Thyroid gland (tissue), 4 donors: ENCODE measurements around the gene ODAD3. TPM values are rescaled to one million over a fixed set of nuclear protein-coding genes. Genes with fewer than 3 reads are reported as not detected.

Experiments used
- DNase-seq, 2 donors: peaks; one replicate each; pipeline ENCODE4 v3.0.0-alpha.2; 2019
- H3K27ac ChIP-seq, 3 donors: fragments of 200-600 bp; sonication (generic); 1 replicate in 2 of 3; 2 replicates in 1 of 3; pipeline ENCODE4 v1.5.1; 2016 to 2019; ENCODE audit warnings: mild to moderate bottlenecking in 1 of 3, moderate library complexity in 1 of 3
- H3K27me3 ChIP-seq: fragments of 200-600 bp; sonication (generic); one replicate; pipeline ENCODE4 v1.5.1; 2019
- H3K36me3 ChIP-seq, 2 donors: fragments of 200-600 bp; sonication (generic); one replicate each; pipeline ENCODE4 v1.5.1; 2016 to 2019
- H3K4me1 ChIP-seq, 2 donors: fragments of 200-600 bp; sonication (generic); one replicate each; pipeline ENCODE4 v1.5.1; 2017 to 2019
- H3K4me3 ChIP-seq, 3 donors: fragments of 200-600 bp; sonication (generic); replicated peaks in 1 of 3; 1 replicate in 2 of 3; 2 replicates in 1 of 3; pipeline ENCODE4 v1.5.1; 2016; ENCODE audit warnings: mild to moderate bottlenecking in 1 of 3
- H3K9me3 ChIP-seq: fragments of 200-600 bp; sonication (generic); one replicate; pipeline ENCODE4 v1.5.1; 2017
- CTCF ChIP-seq, 6 experiments: fragments of 200-600 bp in 3 of 6; fragments of 450-650 bp in 3 of 6; sonication (generic) in 3 of 6; IDR thresholded peaks; one replicate each; pipeline ENCODE4 v1.5.1; 2016 to 2019; ENCODE audit warnings: antibody characterized with exemption in 6 of 6, mild to moderate bottlenecking in 2 of 6, inconsistent platforms in 1 of 6, moderate library complexity in 1 of 6
- POLR2A ChIP-seq, 2 donors: fragments of 450-650 bp; IDR thresholded peaks; one replicate each; pipeline ENCODE4 v1.6.1; 2017; ENCODE audit warnings: antibody characterized with exemption in 2 of 2, mild to moderate bottlenecking in 2 of 2, moderate library complexity in 1 of 2
- WGBS, 2 donors: methylation state at CpG; one replicate each; pipeline ENCODE4 v1.1.5; 2017; 5-methylcytosine and 5-hydroxymethylcytosine counted together
- intact Hi-C: fragments of 100-400 bp; cut with DNase I; formaldehyde crosslinking; loops from one replicate; pipeline ENCODE4 v1.15.1; 2023
- total RNA-seq, 4 donors: library from RNA; depleted of rRNA; stranded (reverse); fragments of >200 nt; gene quantifications; one replicate each; pipeline ENCODE4 v1.2.3, GENCODE V29; 2016

Gene ODAD3
- total RNA-seq, 4 donors from 2014 or later, result 0.96 to 6.8 (median 3.8) TPM

GRCh38 chr19:11401808-11402543 is 32.9 kb downstream of the ODAD3 start:
- no peak overlapping the region for H3K27ac ChIP-seq
- TF ChIP-seq CTCF (IDR thresholded peaks at IDR 0.05), result no peak
- TF ChIP-seq POLR2A (IDR thresholded peaks at IDR 0.05), result no peak
- no peaks in the 10 kb centered on the region for H3K9me3 ChIP-seq
- 85 to 90% methylated on average over 9 of the region's 9 CpGs for WGBS, 2 donors
- H3K27me3 ChIP-seq, result no peaks in the 10 kb centered on the region
- no peaks in the 10 kb centered on the region for H3K4me1 ChIP-seq
- intact Hi-C loops, result no loop called here
- peaks cover 40 to 47% of the 10 kb centered on the region in 2 donors for H3K36me3 ChIP-seq
- DNase-seq, result no peak
- H3K4me3 ChIP-seq, result no peak overlapping the region

- Histone ChIP-seq H3K27ac (no peak overlapping the region), H3K9me3 (no peaks in the 10 kb centered on the region), H3K4me1 (no peaks in the 10 kb centered on the region), H3K27me3 (no peaks in the 10 kb centered on the region), H3K4me3 (no peak overlapping the region), H3K36me3 (peaks cover 47 to 51% of the 10 kb centered on the region in 2 donors)
- 90 to 97% methylated on average over 1 of the region's 1 CpG for WGBS, 2 donors
- intact Hi-C loops, result no loop called here
- DNase-seq, result no peak
- no peak for TF ChIP-seq CTCF (IDR thresholded peaks at IDR 0.05)
- no peak for TF ChIP-seq POLR2A (IDR thresholded peaks at IDR 0.05)
Measured at GRCh38 chr19:11400798-11401197, 34.1 kb downstream of the ODAD3 start.

- no peak for TF ChIP-seq POLR2A (IDR thresholded peaks at IDR 0.05)
- TF ChIP-seq CTCF (IDR thresholded peaks at IDR 0.05), result no peak
- DNase-seq, result no peak
- WGBS, 2 donors, result 96% methylated on average over 5 to 7 of the region's 9 CpGs
- Histone ChIP-seq H3K4me1 (no peaks in the 10 kb centered on the region), H3K9me3 (no peaks in the 10 kb centered on the region), H3K27ac (no peak overlapping the region), H3K27me3 (no peaks in the 10 kb centered on the region), H3K36me3 (peaks cover 47 to 49% of the 10 kb centered on the region in 2 donors), H3K4me3 (no peak overlapping the region)
- intact Hi-C loops, result no loop called here
Measured at GRCh38 chr19:11399667-11400066, 35.3 kb downstream of the ODAD3 start.

GRCh38 chr19:11397089-11397610 is 37.8 kb downstream of the ODAD3 start:
- H3K4me3 ChIP-seq, result no peak overlapping the region
- H3K27me3 ChIP-seq, result no peaks in the 10 kb centered on the region
- peaks cover 36 to 37% of the 10 kb centered on the region in 2 donors for H3K36me3 ChIP-seq
- intact Hi-C loops, result no loop called here
- DNase-seq, result no peak
- no peak overlapping the region for H3K27ac ChIP-seq
- H3K4me1 ChIP-seq, result no peaks in the 10 kb centered on the region
- no peaks in the 10 kb centered on the region for H3K9me3 ChIP-seq
- WGBS, 2 donors, result 89 to 92% methylated on average over 6 to 22 of the region's 22 CpGs
- TF ChIP-seq POLR2A (IDR thresholded peaks at IDR 0.05) (no peak), CTCF (IDR thresholded peaks at IDR 0.05) (no peak)

GRCh38 chr19:11390933-11391680 is 43.8 kb downstream of the ODAD3 start:
- 84 to 85% methylated on average over 4 of the region's 4 CpGs for WGBS, 2 donors
- no peak for DNase-seq
- H3K27ac ChIP-seq, result no peak overlapping the region

More at GRCh38 chr19:11390933-11391680, 43.8 kb downstream of the ODAD3 start:
- Histone ChIP-seq H3K4me3 (no peak overlapping the region), H3K9me3 (no peaks in the 10 kb centered on the region), H3K27me3 (no peaks in the 10 kb centered on the region), H3K4me1 (no peaks in the 10 kb centered on the region), H3K36me3 (peaks cover 5 to 6% of the 10 kb centered on the region in 2 donors)
- intact Hi-C loops, result no loop called here
- TF ChIP-seq CTCF (IDR thresholded peaks at IDR 0.05), result no peak
- TF ChIP-seq POLR2A (IDR thresholded peaks at IDR 0.05), result no peak
